ENCODE results near the gene SFMBT1.
A peak's percentile ranks its signal among the peaks of the same experiment; 100 is the strongest.

SFMBT1 gene

DNA sequence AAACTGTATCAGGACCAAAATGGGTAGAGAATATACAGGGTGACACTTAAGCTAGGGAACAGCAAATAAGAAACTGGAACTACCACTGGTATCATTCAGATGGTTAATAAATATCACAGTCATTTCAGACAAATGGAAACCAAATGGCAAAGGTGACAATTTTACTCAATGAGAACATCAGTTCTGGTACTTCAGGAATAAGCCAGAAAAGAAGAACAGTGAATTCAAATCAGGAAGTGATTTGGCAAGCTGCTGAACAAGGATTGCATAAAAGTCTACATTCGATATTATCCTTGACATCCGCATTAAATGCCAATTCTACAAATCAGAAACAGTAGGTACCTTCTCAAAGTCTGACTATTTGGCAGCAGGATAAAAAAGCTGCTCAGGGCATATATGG, 125.0 kb downstream of the SFMBT1 start:
- DNase-seq (ENCODE audit: low read depth in 2 of 2): no peak

DNA sequence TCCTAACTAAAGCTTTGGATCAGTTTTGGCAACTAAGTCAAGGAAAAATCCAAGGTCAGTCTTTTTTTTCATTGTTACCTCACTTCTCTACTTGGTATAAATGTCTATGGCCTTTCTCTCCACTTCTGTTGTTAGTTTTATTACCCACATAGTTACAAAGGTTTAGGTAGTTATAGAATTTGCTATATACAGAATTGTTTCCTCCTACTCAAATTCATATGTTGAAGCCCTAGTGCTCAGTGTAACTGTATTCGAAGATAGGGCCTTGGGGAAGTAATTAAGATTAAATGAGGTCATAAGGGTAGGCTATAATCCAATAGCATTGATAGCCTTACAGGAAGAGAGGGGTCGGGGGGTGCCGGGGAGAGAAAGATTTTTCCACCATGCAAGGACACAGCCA, 128.8 kb downstream of the SFMBT1 start:
- no peak for DNase-seq (ENCODE audit: low read depth in 2 of 2)

GRCh38 chr3:52915294-52915693, 130.6 kb downstream of the SFMBT1 start:
- DNase-seq (ENCODE audit: low read depth in 2 of 2): no peak

GRCh38 chr3:52912885-52913731, 132.8 kb downstream of the SFMBT1 start:
- no peak for DNase-seq (ENCODE audit: low read depth in 2 of 2)

DNA sequence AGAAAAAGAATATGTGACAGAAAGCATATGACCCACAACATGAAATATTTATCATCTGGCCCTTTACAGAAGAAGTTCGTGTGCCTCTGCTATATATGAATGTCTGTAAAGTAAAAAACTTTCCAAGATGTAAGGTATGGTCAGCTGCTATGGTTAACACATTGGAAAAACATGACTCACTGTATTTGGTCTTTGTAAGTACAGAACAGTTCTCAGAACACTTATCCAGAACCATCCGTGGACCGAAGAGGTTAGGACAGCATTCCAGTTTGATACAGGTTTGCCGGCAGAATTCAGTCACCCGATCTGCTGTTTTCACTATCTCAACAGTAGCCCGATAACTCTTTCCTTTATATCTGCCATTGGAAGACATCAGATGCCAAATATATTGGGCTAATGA, 135.1 kb downstream of the SFMBT1 start:
- no peak for DNase-seq (ENCODE audit: low read depth in 2 of 2)

GRCh38 chr3:52907497-52907896, 138.4 kb downstream of the SFMBT1 start:
- DNase-seq (ENCODE audit: low read depth in 2 of 2): no peak

GRCh38 chr3:52904552-52904951, 141.3 kb downstream of the SFMBT1 start:
- no peak for DNase-seq (ENCODE audit: low read depth in 2 of 2)

GRCh38 chr3:52904000-52904399, 141.9 kb downstream of the SFMBT1 start:
- DNase-seq (ENCODE audit: low read depth in 2 of 2): no peak

- peak; percentile 39 to 50 for DNase-seq (ENCODE audit: low read depth in 2 of 2)
Observed at GRCh38 chr3:52897130-52898122, 148.4 kb downstream of the SFMBT1 start, which contains the start of gene STIMATE. Gene STIMATE (minus strand): TSS chr3:52897548. CDS start chr3:52897450, 98 bp downstream.

- no peak for DNase-seq (ENCODE audit: low read depth in 2 of 2)
Observed at GRCh38 chr3:52896613-52897012, 149.3 kb downstream of the SFMBT1 start.

DNA sequence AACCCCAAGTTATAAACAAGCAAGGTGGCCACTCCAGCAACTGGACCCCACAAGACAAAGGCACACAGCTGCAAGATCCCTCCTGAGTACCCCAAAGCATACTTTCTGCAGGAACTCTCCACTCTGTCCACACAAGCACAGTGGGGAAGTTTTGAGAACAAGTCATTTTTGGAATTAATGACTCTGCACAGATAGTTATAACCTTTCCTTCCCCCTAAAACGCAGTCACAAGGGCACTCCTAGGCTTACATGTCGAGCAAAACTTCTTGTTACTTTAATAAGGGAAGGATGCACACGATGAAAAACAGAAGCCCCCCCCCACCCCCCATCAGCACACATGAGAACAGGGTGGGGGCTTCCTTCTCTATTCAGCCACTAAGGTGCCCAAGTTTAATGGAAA, 149.7 kb downstream of the SFMBT1 start:
- no peak for DNase-seq (ENCODE audit: low read depth in 2 of 2)

DNA sequence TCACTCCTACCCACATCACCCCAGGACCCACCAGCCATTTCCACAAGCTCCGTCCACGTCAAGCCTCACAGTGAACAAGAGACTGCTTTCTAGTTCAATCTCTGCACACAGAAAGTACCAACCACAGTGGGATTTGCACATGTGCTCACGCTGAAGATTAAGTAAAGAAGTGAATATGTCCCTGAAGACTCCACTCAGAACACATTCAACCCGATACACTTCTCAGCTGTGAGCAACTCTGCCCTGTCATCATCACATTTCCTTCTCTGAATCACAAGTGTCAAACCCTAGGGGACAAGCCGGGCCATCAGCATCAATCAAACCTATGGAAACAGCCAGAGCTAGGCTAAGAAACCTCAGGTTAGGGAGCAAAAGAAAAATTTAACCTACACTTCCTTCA, 150.5 kb downstream of the SFMBT1 start:
- no peak for DNase-seq (ENCODE audit: low read depth in 2 of 2)

GRCh38 chr3:52894756-52895155, 151.1 kb downstream of the SFMBT1 start:
- no peak for DNase-seq (ENCODE audit: low read depth in 2 of 2)

DNA sequence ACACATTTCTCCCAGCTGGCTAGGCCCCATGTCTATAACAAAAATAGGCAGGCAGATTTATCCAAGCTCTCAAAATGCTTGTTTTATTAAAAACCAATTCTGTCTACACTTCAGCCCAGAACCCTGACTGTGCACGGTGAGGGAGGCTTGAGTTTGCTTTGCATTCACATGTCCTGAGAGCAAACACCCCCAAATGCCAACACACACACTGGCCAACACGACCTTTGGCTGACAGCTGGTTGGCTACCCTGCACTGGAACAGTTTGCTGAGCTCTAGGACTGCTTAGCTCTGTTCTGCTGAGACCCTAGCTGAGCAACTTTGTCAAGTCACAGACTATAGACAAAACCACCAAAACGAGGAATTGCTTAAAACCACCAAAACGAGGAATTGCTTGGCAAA, 152.2 kb downstream of the SFMBT1 start:
- DNase-seq (ENCODE audit: low read depth in 2 of 2): no peak

GRCh38 chr3:52892625-52893311, 153.1 kb downstream of the SFMBT1 start:
- DNase-seq (ENCODE audit: low read depth in 2 of 2): no peak

- no peak for DNase-seq (ENCODE audit: low read depth in 2 of 2)
Observed at GRCh38 chr3:52892290-52892624, 153.6 kb downstream of the SFMBT1 start.

DNA sequence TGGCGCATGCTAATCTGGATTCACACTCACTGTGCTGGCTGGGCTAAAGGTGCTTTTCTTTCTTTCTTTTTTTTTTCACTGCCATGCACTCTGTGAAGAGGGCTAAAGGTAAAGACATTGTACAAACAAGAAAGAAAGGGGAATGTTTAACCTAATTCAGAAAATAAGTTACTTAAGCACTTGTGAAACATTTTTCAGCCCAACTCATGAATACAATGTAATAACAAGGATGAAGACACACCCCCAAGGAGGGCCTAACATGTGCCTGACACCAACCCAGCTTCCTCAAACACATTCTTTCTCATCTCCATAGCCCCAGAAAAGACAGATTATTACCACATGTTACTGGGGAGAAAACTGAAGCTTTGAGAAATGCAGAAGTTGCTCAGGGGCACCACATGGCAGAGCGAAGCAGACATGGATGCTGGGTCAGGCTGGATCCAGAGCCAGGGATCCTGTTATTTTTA, 154.2 kb downstream of the SFMBT1 start:
- peak; percentile 51 to 59 for DNase-seq (ENCODE audit: low read depth in 2 of 2)

- DNase-seq (ENCODE audit: low read depth in 2 of 2): no peak
Observed at GRCh38 chr3:52891164-52891563, 154.7 kb downstream of the SFMBT1 start.

GRCh38 chr3:52890735-52891134, 155.1 kb downstream of the SFMBT1 start:
- no peak for DNase-seq (ENCODE audit: low read depth in 2 of 2)

GRCh38 chr3:52889901-52890300, 156.0 kb downstream of the SFMBT1 start:
- no peak for DNase-seq (ENCODE audit: low read depth in 2 of 2)

DNA sequence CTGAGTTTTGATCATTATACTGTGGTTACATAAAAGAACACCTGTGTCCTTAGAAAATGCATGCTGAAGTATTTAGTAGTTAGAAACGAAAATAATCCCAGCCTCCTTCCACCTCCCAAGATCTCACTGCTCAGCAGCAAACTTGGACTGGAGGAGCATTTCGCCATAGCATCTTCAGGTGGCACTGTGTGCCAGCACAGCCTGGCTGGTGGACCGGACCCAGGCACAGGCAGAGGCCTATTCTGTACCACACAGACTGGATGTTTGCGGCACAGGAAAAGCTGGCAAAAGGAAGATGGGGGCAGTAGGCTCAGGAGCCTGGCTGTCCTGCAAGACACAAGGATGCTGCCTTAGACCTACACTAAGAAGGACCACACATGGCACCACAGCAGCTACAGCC, 158.7 kb downstream of the SFMBT1 start:
- no peak for DNase-seq (ENCODE audit: low read depth in 2 of 2)

All from fibroblast of skin of left quadriceps (primary cell).